HEK293 (cell line): ENCODE results near the gene FAM168B.
"Not testable (repeated sequence)": the region's sequence is repeated elsewhere in the genome, so short reads cannot be mapped to it uniquely, and the experiment has no call there.

Source experiments
- CTCF ChIP-seq: fragments of 450-650 bp; formaldehyde crosslinking; IDR thresholded peaks from 2 replicates; pipeline ENCODE4 v1.5.1; 2016; ENCODE audit warnings: missing biosample characterization, missing genetic modification characterization
- GLI2 ChIP-seq: fragments of 450-650 bp; formaldehyde crosslinking; IDR thresholded peaks from 2 replicates; pipeline ENCODE4; 2017; ENCODE audit warnings: missing biosample characterization, missing genetic modification characterization, low read depth, borderline replicate concordance
- KLF1 ChIP-seq: fragments of 450-650 bp; formaldehyde crosslinking; IDR thresholded peaks from 2 replicates; pipeline ENCODE4 v1.5.1; 2016; ENCODE audit warnings: missing biosample characterization, missing genetic modification characterization
- PATZ1 ChIP-seq: fragments of 450-650 bp; formaldehyde crosslinking; IDR thresholded peaks from 2 replicates; pipeline ENCODE4 v1.5.1; 2016; ENCODE audit warnings: missing biosample characterization, missing genetic modification characterization
- ZBTB20 ChIP-seq: fragments of 450-650 bp; formaldehyde crosslinking; IDR thresholded peaks from 2 replicates; pipeline ENCODE4 v1.5.1; 2016; ENCODE audit warnings: missing biosample characterization, missing genetic modification characterization
- ZFP37 ChIP-seq: fragments of 450-650 bp; formaldehyde crosslinking; IDR thresholded peaks from 2 replicates; pipeline ENCODE4 v1.5.1; 2016; ENCODE audit warnings: missing biosample characterization, missing genetic modification characterization
- ZNF670 ChIP-seq: fragments of 450-650 bp; formaldehyde crosslinking; IDR thresholded peaks from 2 replicates; pipeline ENCODE4 v1.5.1; 2016; ENCODE audit warnings: missing biosample characterization, missing genetic modification characterization, low read depth
- ZNF704 ChIP-seq: fragments of 450-650 bp; formaldehyde crosslinking; IDR thresholded peaks from 2 replicates; pipeline ENCODE4 v1.5.1; 2016; ENCODE audit warnings: missing biosample characterization, missing genetic modification characterization
- ZNF768 ChIP-seq: fragments of 450-650 bp; formaldehyde crosslinking; IDR thresholded peaks from 2 replicates; pipeline ENCODE4 v1.5.1; 2018; ENCODE audit warnings: missing biosample characterization, mild to moderate bottlenecking, missing genetic modification characterization

GRCh38 chr2:131068172-131068571 lies 25.1 kb downstream of the FAM168B start:
- not testable (repeated sequence) for TF ChIP-seq ZFP37 (tag by site-specific recombination); GLI2 (tag by site-specific recombination); CTCF; ZNF704 (tag by site-specific recombination); PATZ1 (tag by site-specific recombination); KLF1; ZNF670 (tag by site-specific recombination); ZNF768 (tag by site-specific recombination); ZBTB20 (tag by site-specific recombination)
